Thoracic aorta (tissue), 2 donors: ENCODE measurements around the gene SNX25. TPM values are rescaled to one million over a fixed set of nuclear protein-coding genes. Genes with fewer than 3 reads are reported as not detected.

Source experiments
- ATAC-seq: fragments of 150-250 bp; one replicate; pipeline ENCODE4 v1.8.0; 2017; ENCODE audit warnings: low read depth; ENCODE audit not compliant: insufficient number of reproducible peaks, low FRiP score
- DNase-seq: peaks from one replicate; pipeline ENCODE4 v3.0.0-alpha.2; 2020; ENCODE audit warnings: low spot score
- H3K27ac ChIP-seq, 2 donors: fragments of 200-600 bp; sonication (generic); 1 replicate in 1 of 2; 2 replicates in 1 of 2; pipeline ENCODE4 v1.5.1; 2016; ENCODE audit warnings: mild to moderate bottlenecking in 2 of 2, moderate library complexity in 2 of 2
- H3K27me3 ChIP-seq: fragments of 200-600 bp; sonication (generic); replicated peaks from 2 replicates; pipeline ENCODE4 v1.6.0; 2016; ENCODE audit warnings: mild to moderate bottlenecking; ENCODE audit not compliant: insufficient read depth
- H3K36me3 ChIP-seq: fragments of 200-600 bp; sonication (generic); one replicate; pipeline ENCODE4 v1.5.1; 2016
- H3K4me1 ChIP-seq, 2 donors: fragments of 200-600 bp; sonication (generic); 1 replicate in 1 of 2; 2 replicates in 1 of 2; pipeline versions ENCODE4 v1.5.1 to v1.6.0; 2016; ENCODE audit warnings: low read depth in 2 of 2, mild to moderate bottlenecking in 1 of 2; ENCODE audit not compliant: control insufficient read depth in 1 of 2
- H3K4me3 ChIP-seq: fragments of 200-600 bp; sonication (generic); 2 replicates; pipeline ENCODE4 v1.5.1; 2016; ENCODE audit warnings: mild to moderate bottlenecking
- H3K9me3 ChIP-seq: fragments of 200-600 bp; sonication (generic); 2 replicates; pipeline ENCODE4 v1.5.1; 2016
- CTCF ChIP-seq: fragments of 200-600 bp; sonication (generic); IDR thresholded peaks from one replicate; pipeline ENCODE4 v1.5.1; 2019; ENCODE audit warnings: antibody characterized with exemption
- total RNA-seq, 2 donors: library from RNA; depleted of rRNA; stranded (reverse); fragments of >200 nt; gene quantifications; one replicate each; pipeline versions ENCODE4 v1.1.0 to v1.2.3, GENCODE V29; 2016

SNX25 gene
- total RNA-seq, 2 donors from 2014 or later, result 31.3 to 38.0 TPM

- DNase-seq (no peak), ATAC-seq (no peak)
- no peaks in the 10 kb centered on the region for H3K9me3 ChIP-seq
- H3K4me3 ChIP-seq, result no peak overlapping the region
- no peak for TF ChIP-seq CTCF
- H3K4me1 ChIP-seq, result peaks cover 3 to 11% of the 10 kb centered on the region in 2 donors
- no peaks in the 10 kb centered on the region for H3K27me3 ChIP-seq
- H3K27ac ChIP-seq, result no peak overlapping the region
- H3K36me3 ChIP-seq, result no peaks in the 10 kb centered on the region
Observed at GRCh38 chr4:185384061-185384460, 174.7 kb downstream of the SNX25 start.

GRCh38 chr4:185384930-185385331, 175.5 kb downstream of the SNX25 start:
- H3K27ac ChIP-seq, result no peak overlapping the region
- DNase-seq (no peak), ATAC-seq (no peak)
- no peak for TF ChIP-seq CTCF
- peaks cover 3 to 11% of the 10 kb centered on the region in 2 donors for H3K4me1 ChIP-seq
- no peaks in the 10 kb centered on the region for H3K9me3 ChIP-seq
- H3K36me3 ChIP-seq, result no peaks in the 10 kb centered on the region
- peak overlapping the region; percentile 27 for H3K4me3 ChIP-seq
- no peaks in the 10 kb centered on the region for H3K27me3 ChIP-seq

DNA sequence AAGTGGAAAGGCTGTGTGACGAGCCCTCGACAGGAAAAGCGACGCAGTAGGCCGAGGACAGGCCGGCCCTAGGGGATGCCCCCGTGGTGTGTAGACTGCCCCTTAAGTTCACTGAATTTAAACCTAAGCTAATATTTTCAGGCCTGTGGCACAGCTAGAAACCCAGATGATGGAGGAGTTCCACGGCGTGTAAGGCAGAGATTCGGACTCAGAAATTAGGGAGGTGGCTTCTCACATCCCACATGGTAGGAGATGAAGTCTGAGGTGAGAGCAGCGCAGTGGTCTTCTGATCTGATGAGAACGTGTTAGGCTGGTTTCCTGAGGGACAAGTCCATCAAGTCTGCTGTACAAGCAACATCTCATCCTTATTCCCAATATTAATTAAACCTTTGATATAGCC, 178.6 kb downstream of the SNX25 start:
- Histone ChIP-seq H3K4me3 (no peak overlapping the region), H3K36me3 (no peaks in the 10 kb centered on the region), H3K9me3 (no peaks in the 10 kb centered on the region), H3K27me3 (no peaks in the 10 kb centered on the region), H3K4me1 (peaks cover 3 to 11% of the 10 kb centered on the region in 2 donors), H3K27ac (no peak overlapping the region)
- TF ChIP-seq CTCF, result no peak
- DNase-seq (no peak), ATAC-seq (no peak)

DNA sequence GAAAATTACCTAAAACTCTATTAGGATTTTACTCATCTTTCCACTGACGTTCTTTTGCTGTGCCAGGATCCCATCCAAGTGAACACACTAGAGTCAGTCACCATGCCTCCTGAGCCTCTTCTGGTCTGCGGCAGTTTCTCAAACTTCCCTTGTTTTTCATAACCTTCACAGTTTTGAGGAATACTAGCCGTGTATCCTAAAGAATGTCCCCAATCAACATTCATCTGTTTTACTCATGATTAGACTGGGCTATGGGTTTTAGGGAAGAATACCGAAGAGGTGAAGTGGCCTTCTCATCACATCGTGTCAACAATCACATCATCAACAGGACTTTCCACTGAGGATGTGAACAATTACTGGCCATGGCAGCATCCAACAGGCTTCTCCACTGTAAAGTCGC, 181.5 kb downstream of the SNX25 start:
- no peak for TF ChIP-seq CTCF
- no peaks in the 10 kb centered on the region for H3K9me3 ChIP-seq
- H3K27ac ChIP-seq, result no peak overlapping the region
- DNase-seq (no peak), ATAC-seq (no peak)
- H3K4me1 ChIP-seq, result peaks cover 0 to 7% of the 10 kb centered on the region in 2 donors
- H3K27me3 ChIP-seq, result no peaks in the 10 kb centered on the region
- no peaks in the 10 kb centered on the region for H3K36me3 ChIP-seq
- no peak overlapping the region for H3K4me3 ChIP-seq

DNA sequence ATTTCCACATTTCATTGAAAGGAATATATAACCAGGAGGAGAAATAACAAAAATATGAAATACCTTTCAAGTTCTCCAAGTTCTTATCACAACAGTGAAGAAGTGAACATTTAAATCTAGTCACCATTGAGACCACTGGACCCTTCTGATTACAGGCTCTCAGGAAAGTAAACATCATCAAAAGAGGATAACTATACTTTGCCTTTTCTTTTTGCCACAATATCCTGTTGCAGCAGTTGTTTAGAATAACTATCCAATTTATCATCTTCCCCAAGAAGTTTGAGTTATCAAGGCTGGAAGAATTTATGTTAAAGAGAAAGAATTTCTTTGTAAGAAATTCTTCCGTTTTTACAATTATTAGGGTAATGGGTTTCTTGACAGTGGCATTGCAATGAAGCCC, 182.8 kb downstream of the SNX25 start:
- Histone ChIP-seq H3K9me3 (no peaks in the 10 kb centered on the region), H3K27ac (no peak overlapping the region), H3K36me3 (no peaks in the 10 kb centered on the region), H3K27me3 (no peaks in the 10 kb centered on the region), H3K4me1 (peaks cover 0 to 7% of the 10 kb centered on the region in 2 donors), H3K4me3 (no peak overlapping the region)
- ATAC-seq (no peak), DNase-seq (no peak)
- TF ChIP-seq CTCF, result no peak
